ENCODE measurements around the gene ATL2.

ATL2 gene

GRCh38 chr2:38296197-38296780 lies 80.8 kb downstream of the ATL2 start:
- TF ChIP-seq, protein P1, sequence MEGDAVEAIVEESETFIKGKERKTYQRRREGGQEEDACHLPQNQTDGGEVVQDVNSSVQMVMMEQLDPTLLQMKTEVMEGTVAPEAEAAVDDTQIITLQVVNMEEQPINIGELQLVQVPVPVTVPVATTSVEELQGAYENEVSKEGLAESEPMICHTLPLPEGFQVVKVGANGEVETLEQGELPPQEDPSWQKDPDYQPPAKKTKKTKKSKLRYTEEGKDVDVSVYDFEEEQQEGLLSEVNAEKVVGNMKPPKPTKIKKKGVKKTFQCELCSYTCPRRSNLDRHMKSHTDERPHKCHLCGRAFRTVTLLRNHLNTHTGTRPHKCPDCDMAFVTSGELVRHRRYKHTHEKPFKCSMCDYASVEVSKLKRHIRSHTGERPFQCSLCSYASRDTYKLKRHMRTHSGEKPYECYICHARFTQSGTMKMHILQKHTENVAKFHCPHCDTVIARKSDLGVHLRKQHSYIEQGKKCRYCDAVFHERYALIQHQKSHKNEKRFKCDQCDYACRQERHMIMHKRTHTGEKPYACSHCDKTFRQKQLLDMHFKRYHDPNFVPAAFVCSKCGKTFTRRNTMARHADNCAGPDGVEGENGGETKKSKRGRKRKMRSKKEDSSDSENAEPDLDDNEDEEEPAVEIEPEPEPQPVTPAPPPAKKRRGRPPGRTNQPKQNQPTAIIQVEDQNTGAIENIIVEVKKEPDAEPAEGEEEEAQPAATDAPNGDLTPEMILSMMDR (IDR thresholded peaks at IDR 0.05; ENCODE audit: low read depth, low read length, missing control alignments), result no peak
- H3K27me3 ChIP-seq (replicated peaks), result no peaks in the 10 kb centered on the region
- H3K27ac ChIP-seq, result no peak overlapping the region
- DNase-seq, result no peak
- no peaks in the 10 kb centered on the region for H3K36me3 ChIP-seq (replicated peaks)
- no peak overlapping the region for H3K4me3 ChIP-seq (ENCODE audit: low read depth, low read length)
- in situ Hi-C loops (cut with HindIII; ENCODE audit: low pct_ligation_motif_present, low sequenced_read_pairs), result no loop called here

GRCh38 chr2:38294597-38294996 lies 82.5 kb downstream of the ATL2 start:
- Histone ChIP-seq H3K27ac (no peak overlapping the region), H3K36me3 (replicated peaks) (no peaks in the 10 kb centered on the region), H3K27me3 (replicated peaks) (no peaks in the 10 kb centered on the region), H3K4me3 (ENCODE audit: low read depth, low read length) (no peak overlapping the region)
- in situ Hi-C loops (cut with HindIII; ENCODE audit: low pct_ligation_motif_present, low sequenced_read_pairs), result no loop called here
- no peak for DNase-seq
- TF ChIP-seq, protein P1 (IDR thresholded peaks at IDR 0.05; ENCODE audit: low read depth, low read length, missing control alignments), result no peak

DNA sequence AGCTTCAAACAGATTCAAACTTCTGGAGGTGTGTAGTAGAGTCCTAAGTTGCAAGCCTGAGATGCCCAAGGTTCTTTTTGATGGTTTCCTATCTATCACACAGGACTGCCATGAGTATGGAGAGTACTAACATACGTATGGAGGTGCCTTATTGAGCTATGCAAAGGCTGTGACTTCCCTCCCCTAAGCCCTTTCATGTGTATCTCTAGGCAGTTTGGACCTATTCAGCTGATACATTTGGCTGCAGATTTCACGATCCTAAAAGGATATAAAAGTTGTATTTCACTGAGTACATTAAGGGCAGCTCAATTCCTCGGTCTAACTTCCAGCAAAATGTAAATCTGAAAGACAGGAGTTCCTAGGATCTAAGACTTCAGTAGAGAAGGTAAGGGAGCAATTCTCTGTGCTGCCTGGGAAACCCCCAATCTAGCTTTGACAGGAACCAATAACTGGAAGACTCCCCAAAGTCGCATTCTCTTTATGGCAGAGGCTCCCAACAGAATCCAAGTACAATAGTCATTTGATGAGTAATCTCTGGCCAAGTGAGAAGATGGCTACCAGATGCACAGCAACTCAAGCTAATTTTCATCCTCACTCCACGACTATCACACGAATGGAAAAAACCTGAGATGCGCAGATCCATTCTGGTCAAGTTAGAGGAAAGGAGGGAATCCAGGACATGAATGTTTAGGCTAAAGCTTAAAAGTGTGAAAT lies 83.8 kb downstream of the ATL2 start:
- TF ChIP-seq, protein P1 (IDR thresholded peaks at IDR 0.05; ENCODE audit: low read depth, low read length, missing control alignments), result no peak
- no peak overlapping the region for H3K4me3 ChIP-seq (ENCODE audit: low read depth, low read length)
- in situ Hi-C loops (cut with HindIII; ENCODE audit: low pct_ligation_motif_present, low sequenced_read_pairs), result no loop called here

GRCh38 chr2:38290332-38290731 lies 86.7 kb downstream of the ATL2 start:
- TF ChIP-seq, protein P1 (IDR thresholded peaks at IDR 0.05; ENCODE audit: low read depth, low read length, missing control alignments), result no peak
- in situ Hi-C loops (cut with HindIII; ENCODE audit: low pct_ligation_motif_present, low sequenced_read_pairs), result no loop called here
- DNase-seq, result no peak
- H3K27ac ChIP-seq, result no peak overlapping the region
- H3K4me3 ChIP-seq (ENCODE audit: low read depth, low read length), result no peak overlapping the region
- no peaks in the 10 kb centered on the region for H3K27me3 ChIP-seq (replicated peaks)
- H3K36me3 ChIP-seq (replicated peaks), result no peaks in the 10 kb centered on the region

More for the DNA sequence above, 83.8 kb downstream of the ATL2 start:
- DNase-seq, result no peak
- H3K27me3 ChIP-seq (replicated peaks), result no peaks in the 10 kb centered on the region
- H3K36me3 ChIP-seq (replicated peaks), result no peaks in the 10 kb centered on the region
- H3K27ac ChIP-seq, result no peak overlapping the region

DNA sequence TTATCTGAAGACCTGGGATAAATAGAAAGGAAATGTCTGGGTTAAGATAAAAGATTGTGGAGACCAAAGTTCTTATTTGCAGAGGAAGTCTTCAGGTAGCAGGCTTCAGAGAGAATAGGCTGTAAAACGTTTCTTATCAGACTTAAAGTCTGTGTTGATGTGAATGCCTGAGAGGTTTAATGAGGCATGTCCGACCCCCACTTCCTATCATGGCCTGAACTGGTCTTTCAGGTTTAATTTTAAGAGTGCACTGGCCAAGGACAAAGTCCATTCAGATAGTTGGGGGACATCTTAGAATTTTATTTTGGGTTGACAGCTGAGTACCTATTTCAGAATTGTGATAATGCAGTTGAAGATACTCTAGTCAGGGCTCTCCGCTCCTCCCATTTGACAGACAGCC lies 92.1 kb downstream of the ATL2 start:
- TF ChIP-seq, protein P1 (IDR thresholded peaks at IDR 0.05; ENCODE audit: low read depth, low read length, missing control alignments), result no peak
- Histone ChIP-seq H3K27me3 (replicated peaks) (no peaks in the 10 kb centered on the region), H3K4me3 (ENCODE audit: low read depth, low read length) (no peak overlapping the region), H3K36me3 (replicated peaks) (no peaks in the 10 kb centered on the region), H3K27ac (no peak overlapping the region)
- no peak for DNase-seq
- in situ Hi-C loops (cut with HindIII; ENCODE audit: low pct_ligation_motif_present, low sequenced_read_pairs), result no loop called here
